NB4 (cell line): ENCODE data around the gene RGS19.

Experiments used
- MYC ChIP-seq: IDR thresholded peaks from 2 replicates; pipeline ENCODE4 v1.6.1; 2011; ENCODE audit warnings: low read depth, low read length
- POLR2A ChIP-seq: IDR thresholded peaks from 2 replicates; pipeline ENCODE4 v1.6.1; 2011; ENCODE audit warnings: mild to moderate bottlenecking; ENCODE audit not compliant: insufficient read length; ENCODE audit errors: extremely low read depth
- TF ChIP-seq, protein P1 (sequence below): IDR thresholded peaks from one replicate; pipeline ENCODE4 v1.5.1; 2012; ENCODE audit warnings: low read depth, low read length
- TF ChIP-seq, protein P2 (sequence below): IDR thresholded peaks from 2 replicates; pipeline ENCODE4 v1.6.1; 2011; ENCODE audit warnings: low read depth, low read length

DNA sequence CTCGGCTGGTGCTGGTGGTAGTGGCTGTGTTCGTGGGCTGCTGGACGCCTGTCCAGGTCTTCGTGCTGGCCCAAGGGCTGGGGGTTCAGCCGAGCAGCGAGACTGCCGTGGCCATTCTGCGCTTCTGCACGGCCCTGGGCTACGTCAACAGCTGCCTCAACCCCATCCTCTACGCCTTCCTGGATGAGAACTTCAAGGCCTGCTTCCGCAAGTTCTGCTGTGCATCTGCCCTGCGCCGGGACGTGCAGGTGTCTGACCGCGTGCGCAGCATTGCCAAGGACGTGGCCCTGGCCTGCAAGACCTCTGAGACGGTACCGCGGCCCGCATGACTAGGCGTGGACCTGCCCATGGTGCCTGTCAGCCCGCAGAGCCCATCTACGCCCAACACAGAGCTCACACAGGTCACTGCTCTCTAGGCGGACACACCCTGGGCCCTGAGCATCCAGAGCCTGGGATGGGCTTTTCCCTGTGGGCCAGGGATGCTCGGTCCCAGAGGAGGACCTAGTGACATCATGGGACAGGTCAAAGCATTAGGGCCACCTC, 19.2 kb upstream of the RGS19 start:
- TF ChIP-seq, protein P1, sequence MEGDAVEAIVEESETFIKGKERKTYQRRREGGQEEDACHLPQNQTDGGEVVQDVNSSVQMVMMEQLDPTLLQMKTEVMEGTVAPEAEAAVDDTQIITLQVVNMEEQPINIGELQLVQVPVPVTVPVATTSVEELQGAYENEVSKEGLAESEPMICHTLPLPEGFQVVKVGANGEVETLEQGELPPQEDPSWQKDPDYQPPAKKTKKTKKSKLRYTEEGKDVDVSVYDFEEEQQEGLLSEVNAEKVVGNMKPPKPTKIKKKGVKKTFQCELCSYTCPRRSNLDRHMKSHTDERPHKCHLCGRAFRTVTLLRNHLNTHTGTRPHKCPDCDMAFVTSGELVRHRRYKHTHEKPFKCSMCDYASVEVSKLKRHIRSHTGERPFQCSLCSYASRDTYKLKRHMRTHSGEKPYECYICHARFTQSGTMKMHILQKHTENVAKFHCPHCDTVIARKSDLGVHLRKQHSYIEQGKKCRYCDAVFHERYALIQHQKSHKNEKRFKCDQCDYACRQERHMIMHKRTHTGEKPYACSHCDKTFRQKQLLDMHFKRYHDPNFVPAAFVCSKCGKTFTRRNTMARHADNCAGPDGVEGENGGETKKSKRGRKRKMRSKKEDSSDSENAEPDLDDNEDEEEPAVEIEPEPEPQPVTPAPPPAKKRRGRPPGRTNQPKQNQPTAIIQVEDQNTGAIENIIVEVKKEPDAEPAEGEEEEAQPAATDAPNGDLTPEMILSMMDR, result no peak
- TF ChIP-seq POLR2A (no peak), MYC (no peak)
- TF ChIP-seq, protein P2, sequence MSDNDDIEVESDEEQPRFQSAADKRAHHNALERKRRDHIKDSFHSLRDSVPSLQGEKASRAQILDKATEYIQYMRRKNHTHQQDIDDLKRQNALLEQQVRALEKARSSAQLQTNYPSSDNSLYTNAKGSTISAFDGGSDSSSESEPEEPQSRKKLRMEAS, result no peak
